GM13976 (cell line): ENCODE measurements around the gene KISS1R.
"Not testable (repeated sequence)": the region's sequence is repeated elsewhere in the genome, so short reads cannot be mapped to it uniquely, and the experiment has no call there.

ENCODE experiments used
- DNase-seq: peaks from one replicate; pipeline ENCODE4 v3.0.0; 2012; ENCODE audit warnings: low spot score
- CTCF ChIP-seq: IDR thresholded peaks from 2 replicates; pipeline ENCODE4 v1.5.1; 2012; ENCODE audit warnings: borderline replicate concordance, mild to moderate bottlenecking; ENCODE audit not compliant: insufficient read depth; ENCODE audit errors: extremely low read depth, missing control alignments, control extremely low read depth
- in situ Hi-C: fragments of 300-500 bp; cut with MboI; formaldehyde crosslinking; loops from one replicate; pipeline ENCODE4 v1.12.0; 2022; ENCODE audit warnings: low sequenced_read_pairs, mixed read lengths, inconsistent platforms; ENCODE audit not compliant: unreplicated experiment

KISS1R gene

GRCh38 chr19:889662-890295 lies 27.4 kb upstream of the KISS1R start:
- no peak for DNase-seq
- TF ChIP-seq CTCF: no peak
- in situ Hi-C loops: no loop called here

- no peak for TF ChIP-seq CTCF
- DNase-seq: no peak
- in situ Hi-C loops: no loop called here
Measured at GRCh38 chr19:890831-891230, 26.3 kb upstream of the KISS1R start.

- in situ Hi-C loops, DNase-seq: not testable (repeated sequence)
Measured at GRCh38 chr19:891421-892200, 25.5 kb upstream of the KISS1R start.

GRCh38 chr19:892243-892893 lies 24.8 kb upstream of the KISS1R start:
- in situ Hi-C loops: no loop called here
- DNase-seq: peak; percentile 66
- TF ChIP-seq CTCF: no peak

- in situ Hi-C loops: no loop called here
- no peak for TF ChIP-seq CTCF
- DNase-seq: peak; percentile 99
Measured at GRCh38 chr19:892894-893689, 24.0 kb upstream of the KISS1R start, which contains the start of the genes MED16 and RNU6-9. TSS of gene MED16 (minus strand) at chr19:893187. CDS start at chr19:891131, 2,056 bp downstream. TSS of gene RNU6-9 (plus strand) at chr19:893484.

GRCh38 chr19:896434-896833 lies 20.7 kb upstream of the KISS1R start:
- no peak for DNase-seq
- no peak for TF ChIP-seq CTCF
- in situ Hi-C loops: no loop called here
